ENCODE results near the gene EXOC5.

Gene EXOC5, protein sequence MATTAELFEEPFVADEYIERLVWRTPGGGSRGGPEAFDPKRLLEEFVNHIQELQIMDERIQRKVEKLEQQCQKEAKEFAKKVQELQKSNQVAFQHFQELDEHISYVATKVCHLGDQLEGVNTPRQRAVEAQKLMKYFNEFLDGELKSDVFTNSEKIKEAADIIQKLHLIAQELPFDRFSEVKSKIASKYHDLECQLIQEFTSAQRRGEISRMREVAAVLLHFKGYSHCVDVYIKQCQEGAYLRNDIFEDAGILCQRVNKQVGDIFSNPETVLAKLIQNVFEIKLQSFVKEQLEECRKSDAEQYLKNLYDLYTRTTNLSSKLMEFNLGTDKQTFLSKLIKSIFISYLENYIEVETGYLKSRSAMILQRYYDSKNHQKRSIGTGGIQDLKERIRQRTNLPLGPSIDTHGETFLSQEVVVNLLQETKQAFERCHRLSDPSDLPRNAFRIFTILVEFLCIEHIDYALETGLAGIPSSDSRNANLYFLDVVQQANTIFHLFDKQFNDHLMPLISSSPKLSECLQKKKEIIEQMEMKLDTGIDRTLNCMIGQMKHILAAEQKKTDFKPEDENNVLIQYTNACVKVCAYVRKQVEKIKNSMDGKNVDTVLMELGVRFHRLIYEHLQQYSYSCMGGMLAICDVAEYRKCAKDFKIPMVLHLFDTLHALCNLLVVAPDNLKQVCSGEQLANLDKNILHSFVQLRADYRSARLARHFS

GRCh38 chr14:57268161-57269069 is at the start of gene EXOC5, which contains the start of gene AP5M1:
TSS of gene EXOC5 (minus strand) at chr14:57268905. CDS start at chr14:57268648, 257 bp downstream.
TSS of gene AP5M1 (plus strand) at chr14:57268971. CDS start at chr14:57269315, 344 bp downstream.
- DNase-seq (ENCODE audit: extremely low read depth, low read depth): peak; percentile 64
- no peak; the same call in 1 of the 2 replicates for TF ChIP-seq CTCF (IDR thresholded peaks at IDR 0.05; ENCODE audit: low read depth, low read length)

DNA sequence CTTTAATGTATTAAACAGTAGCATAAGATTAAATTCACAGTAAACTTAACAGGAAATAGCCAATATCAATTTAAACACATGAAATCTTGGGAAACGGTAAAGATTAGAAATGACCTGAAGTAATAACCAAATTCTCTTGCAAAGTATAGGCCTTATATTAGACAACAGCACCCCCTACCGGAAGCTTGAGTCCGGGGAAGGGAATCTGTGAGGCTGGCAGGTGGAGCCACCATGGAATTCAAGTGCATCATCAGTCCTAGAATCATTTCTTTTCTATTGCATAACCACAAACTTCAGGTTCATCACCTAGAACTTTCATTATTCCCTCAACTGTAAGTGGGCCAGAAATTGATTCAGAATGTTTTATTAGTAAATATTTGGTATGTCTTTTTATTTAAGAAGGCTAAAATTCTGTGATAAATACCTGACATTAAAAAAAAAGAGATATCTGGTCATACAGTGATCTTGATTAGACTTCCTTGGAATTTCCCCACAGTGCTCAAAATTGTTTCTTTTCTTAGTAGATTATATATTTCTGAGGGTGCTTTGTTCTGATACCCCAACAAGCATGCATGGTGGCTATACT is 48.6 kb upstream of the EXOC5 start:
- peak; percentile 45 for DNase-seq (ENCODE audit: extremely low read depth, low read depth)
- TF ChIP-seq CTCF (IDR thresholded peaks at IDR 0.05; ENCODE audit: low read depth, low read length): peak; percentile 87

DNA sequence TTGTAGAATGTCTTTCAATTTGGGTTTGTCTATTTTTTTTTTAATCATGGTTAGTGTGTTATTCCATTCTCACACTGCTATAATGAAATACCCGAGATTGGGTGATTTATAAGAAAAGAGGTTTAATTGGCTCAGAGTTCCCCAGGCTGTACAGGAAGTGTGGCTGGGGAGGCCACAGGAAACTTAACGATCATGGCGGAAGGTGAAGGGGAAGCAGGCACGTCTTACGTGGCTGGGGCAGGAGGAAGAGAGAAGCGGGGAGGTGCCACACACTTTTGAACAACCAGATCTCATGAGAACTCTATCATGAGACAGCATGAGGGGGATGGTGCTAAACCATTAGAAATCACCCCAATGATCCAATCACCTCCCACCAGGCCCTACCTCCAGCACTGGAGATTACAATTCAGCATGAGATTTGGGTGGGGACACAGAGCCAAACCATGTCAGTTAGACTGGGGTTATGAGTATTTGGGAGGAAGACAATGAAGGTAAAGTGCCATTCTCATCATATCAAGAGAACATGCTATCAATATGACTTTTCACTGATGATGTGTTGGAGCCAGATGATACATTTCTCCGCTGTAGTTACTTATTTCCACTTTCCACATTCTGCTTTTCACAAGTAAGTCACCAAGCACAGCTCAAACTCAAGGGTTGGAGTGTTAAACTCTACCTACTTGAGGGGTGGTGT is 45.8 kb upstream of the EXOC5 start:
- no peak for TF ChIP-seq CTCF (IDR thresholded peaks at IDR 0.05; ENCODE audit: low read depth, low read length)
- DNase-seq (ENCODE audit: extremely low read depth, low read depth): no peak

DNA sequence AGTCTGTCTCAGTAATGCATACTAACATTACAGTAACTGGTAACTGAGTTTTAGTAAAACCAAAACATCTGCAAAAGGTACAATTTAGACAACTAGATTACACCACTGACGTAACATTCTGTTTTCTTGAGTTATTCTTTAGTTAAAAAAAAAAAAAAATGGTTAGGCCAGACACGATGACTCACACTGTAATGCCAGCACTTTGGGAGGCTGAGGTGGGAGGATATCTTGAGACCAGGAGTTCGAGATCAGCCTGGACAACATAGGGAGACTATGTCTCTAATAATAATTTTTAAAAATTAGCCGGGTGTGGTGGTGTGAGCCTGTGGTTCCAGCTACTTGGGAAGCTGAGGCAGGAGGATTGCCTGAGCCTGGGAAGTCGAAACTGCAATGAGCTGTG is 34.2 kb upstream of the EXOC5 start:
- TF ChIP-seq CTCF (IDR thresholded peaks at IDR 0.05; ENCODE audit: low read depth, low read length): no peak
- no peak for DNase-seq (ENCODE audit: extremely low read depth, low read depth)

- TF ChIP-seq CTCF (IDR thresholded peaks at IDR 0.05; ENCODE audit: low read depth, low read length): no peak
- DNase-seq (ENCODE audit: extremely low read depth, low read depth): no peak
Measured at GRCh38 chr14:57299511-57299910, 30.8 kb upstream of the EXOC5 start.

GRCh38 chr14:57297852-57298251 is 29.1 kb upstream of the EXOC5 start:
- no peak for TF ChIP-seq CTCF (IDR thresholded peaks at IDR 0.05; ENCODE audit: low read depth, low read length)
- no peak for DNase-seq (ENCODE audit: extremely low read depth, low read depth)
